Right lobe of liver (tissue), 6 donors: ENCODE results near the gene MOV10. TPM values are rescaled to one million over a fixed set of nuclear protein-coding genes. Genes with fewer than 3 reads are reported as not detected.
"Not testable (repeated sequence)": the region's sequence is repeated elsewhere in the genome, so short reads cannot be mapped to it uniquely, and the experiment has no call there.

Experiments used
- ATAC-seq, 4 donors: fragments of 200-7000 bp; cut with Tn5 transposase; one replicate each; pipeline ENCODE4 v1.9.1; 2020; ENCODE audit warnings: mild to moderate bottlenecking in 4 of 4, moderate library complexity in 4 of 4
- DNase-seq, 3 donors: peaks; one replicate each; pipeline ENCODE4 v3.0.0-alpha.2; 2020
- H3K27ac ChIP-seq, 3 donors: fragments of 200-600 bp; one replicate each; pipeline ENCODE4 v1.8.0; 2022
- H3K27me3 ChIP-seq, 2 donors: fragments of 200-600 bp; one replicate each; pipeline ENCODE4 v1.8.0; 2022
- H3K36me3 ChIP-seq, 4 donors: fragments of 200-600 bp; sonication (generic) in 1 of 4; one replicate each; pipeline versions ENCODE4 v1.5.1 to v1.8.0; 2017 to 2022; ENCODE audit warnings: control low read depth in 1 of 4
- H3K4me1 ChIP-seq, 4 donors: fragments of 200-600 bp; sonication (generic) in 1 of 4; one replicate each; pipeline versions ENCODE4 v1.5.1 to v1.8.0; 2017 to 2022; ENCODE audit warnings: control low read depth in 1 of 4
- H3K4me3 ChIP-seq, 3 donors: fragments of 200-600 bp; one replicate each; pipeline ENCODE4 v1.8.0; 2022
- H3K9me3 ChIP-seq, 4 donors: fragments of 200-600 bp; sonication (generic) in 1 of 4; one replicate each; pipeline versions ENCODE4 v1.5.1 to v1.8.0; 2017 to 2022; ENCODE audit warnings: control low read depth in 1 of 4
- CTCF ChIP-seq, 4 donors: fragments of 200-600 bp in 3 of 4; fragments of 450-650 bp in 1 of 4; IDR thresholded peaks; one replicate each; pipeline versions ENCODE4 v1.5.1 to v1.8.0; 2016 to 2022; ENCODE audit warnings: antibody characterized with exemption in 4 of 4, mild to moderate bottlenecking in 2 of 4
- POLR2A ChIP-seq: fragments of 450-650 bp; IDR thresholded peaks from one replicate; pipeline ENCODE4 v1.6.1; 2017; ENCODE audit warnings: antibody characterized with exemption, mild to moderate bottlenecking
- WGBS: methylation state at CpG from one replicate; pipeline ENCODE4 v1.1.6; 2018; ENCODE audit warnings: low coverage, low lambda C conversion rate; ENCODE audit not compliant: insufficient coverage; ENCODE audit errors: missing lambda C conversion rate; 5-methylcytosine and 5-hydroxymethylcytosine counted together
- intact Hi-C, 2 donors: fragments of 100-400 bp; cut with DNase I; formaldehyde crosslinking; loops; one replicate each; pipeline versions ENCODE4 v1.11.2 to v1.14.1; 2022
- total RNA-seq, 6 experiments: library from RNA; depleted of rRNA in 2 of 6; stranded (reverse); fragments of >200 nt in 2 of 6; fragmentation: NEBNext Ultra II Directional in 3 of 6; extraction: Animal tissue kit (Norgen Biotek cat#: 25700) in 3 of 6; gene quantifications; one replicate each; pipeline versions ENCODE4 v1.1.0 to v1.2.4, GENCODE V29; 2016 to 2023
- donor health status: DM: no; HTN: yes; CAD: no.
- donor health status: DM: no; HTN: no; CAD: no.
- donor health status: DM: no; HTN: no; CAD: no.
- donor health status: DM: no; HTN: yes; CAD: no.
- donor health status: DM: no; HTN: yes; CAD: no.

The MOV10 gene
- total RNA-seq, 6 experiments from 2014 or later = 32.3 to 55.8 (median 46.2) TPM

GRCh38 chr1:112723511-112723839 lies 49.0 kb downstream of the MOV10 start:
- Histone ChIP-seq H3K4me3 (no peak overlapping the region), H3K27ac (no peak overlapping the region), H3K9me3 (no peaks in the 10 kb centered on the region), H3K27me3 (no peaks in the 10 kb centered on the region), H3K4me1 (peaks cover 0 to 5% (median 2%) of the 10 kb centered on the region in 4 donors), H3K36me3 (no peaks in the 10 kb centered on the region)
- WGBS = 56% methylated on average over 6 of the region's 8 CpGs
- ATAC-seq = no peak
- no peak for TF ChIP-seq CTCF (IDR thresholded peaks at IDR 0.05)
- no peak for TF ChIP-seq POLR2A
- intact Hi-C loops = no loop called here
- DNase-seq = no peak

- H3K9me3 ChIP-seq, H3K4me3 ChIP-seq, H3K4me1 ChIP-seq, H3K27ac ChIP-seq, DNase-seq, H3K36me3 ChIP-seq, intact Hi-C loops, H3K27me3 ChIP-seq, ATAC-seq: not testable (repeated sequence)
- 80% methylated on average over 3 of the region's 4 CpGs for WGBS
These were observed 49.8 kb downstream of the MOV10 start for GRCh38 chr1:112724240-112724639.

- TF ChIP-seq CTCF (IDR thresholded peaks at IDR 0.05) (no peak), POLR2A (no peak)
- no peaks in the 10 kb centered on the region for H3K27me3 ChIP-seq
- H3K36me3 ChIP-seq = no peaks in the 10 kb centered on the region
- no peaks in the 10 kb centered on the region for H3K4me1 ChIP-seq
- H3K27ac ChIP-seq = no peak overlapping the region
- H3K9me3 ChIP-seq = no peaks in the 10 kb centered on the region
- no CpG with 5 or more reads among the region's 2 CpGs for WGBS
- ATAC-seq = no peak
- DNase-seq = no peak
- intact Hi-C loops = no loop called here
- no peak overlapping the region for H3K4me3 ChIP-seq
These were observed 53.3 kb downstream of the MOV10 start for GRCh38 chr1:112727716-112728115.

- DNase-seq, ATAC-seq, H3K4me3 ChIP-seq, H3K4me1 ChIP-seq, H3K9me3 ChIP-seq, H3K27me3 ChIP-seq, intact Hi-C loops, H3K36me3 ChIP-seq, H3K27ac ChIP-seq: not testable (repeated sequence)
- WGBS = 91% methylated on average over 21 of the region's 33 CpGs
These were observed 54.0 kb downstream of the MOV10 start for GRCh38 chr1:112728306-112728971.

- ATAC-seq, H3K4me1 ChIP-seq, H3K27me3 ChIP-seq, H3K9me3 ChIP-seq, H3K4me3 ChIP-seq, H3K27ac ChIP-seq, DNase-seq, intact Hi-C loops, H3K36me3 ChIP-seq: not testable (repeated sequence)
- WGBS = 40% methylated on average over 3 of the region's 3 CpGs
These were observed 54.6 kb downstream of the MOV10 start for GRCh38 chr1:112729011-112729410.

- Histone ChIP-seq H3K36me3 (no peaks in the 10 kb centered on the region), H3K9me3 (no peaks in the 10 kb centered on the region), H3K27ac (no peak overlapping the region), H3K4me3 (no peak overlapping the region), H3K27me3 (no peaks in the 10 kb centered on the region), H3K4me1 (no peaks in the 10 kb centered on the region)
- DNase-seq (no peak), ATAC-seq (no peak)
- intact Hi-C loops = no loop called here
- no peak for TF ChIP-seq POLR2A
- WGBS = 50% methylated on average over 1 of the region's 1 CpG
These were observed 55.5 kb downstream of the MOV10 start for GRCh38 chr1:112729909-112730308.

- Histone ChIP-seq H3K4me1 (no peaks in the 10 kb centered on the region), H3K9me3 (no peaks in the 10 kb centered on the region), H3K27ac (no peak overlapping the region), H3K36me3 (no peaks in the 10 kb centered on the region), H3K27me3 (no peaks in the 10 kb centered on the region), H3K4me3 (no peak overlapping the region)
- no peak for TF ChIP-seq POLR2A
- TF ChIP-seq CTCF (IDR thresholded peaks at IDR 0.05) = no peak
- no CpG with 5 or more reads among the region's 1 CpG for WGBS
- intact Hi-C loops = no loop called here
- no peak for ATAC-seq
- no peak for DNase-seq
These were observed 57.0 kb downstream of the MOV10 start for GRCh38 chr1:112731451-112731850.
